ENCODE measurements around the gene PIP5KL1.
A peak's percentile ranks its signal among the peaks of the same experiment; 100 is the strongest.
"Not testable (repeated sequence)": the region's sequence is repeated elsewhere in the genome, so short reads cannot be mapped to it uniquely, and the experiment has no call there.

The PIP5KL1 gene

DNA sequence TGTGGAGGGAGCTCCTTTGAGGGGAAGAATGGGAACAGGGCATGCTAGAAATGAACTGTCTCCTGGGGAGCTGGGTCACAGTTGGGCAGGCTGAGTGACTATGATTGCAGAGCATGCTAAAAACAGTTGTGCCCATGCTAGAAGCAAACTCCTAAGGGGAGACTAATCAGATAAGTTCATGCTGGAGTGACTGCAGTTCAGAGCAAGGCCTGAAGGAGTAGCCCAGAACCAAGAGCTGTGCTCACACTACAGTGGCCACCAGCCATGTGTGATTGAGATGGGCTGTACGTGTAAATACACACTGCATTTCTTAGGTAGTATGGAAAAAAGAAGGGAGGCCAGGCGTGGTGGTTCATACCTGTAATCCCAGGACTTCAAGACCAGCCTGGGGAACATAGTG, 42.8 kb downstream of the PIP5KL1 start:
- H3K4me1 Mint-ChIP-seq (ENCODE audit: low read depth) = peaks cover 5% of the 10 kb centered on the region
- no peaks in the 10 kb centered on the region for H3K9me3 Mint-ChIP-seq
- no peaks in the 10 kb centered on the region for H3K27me3 Mint-ChIP-seq
- H3K36me3 Mint-ChIP-seq (ENCODE audit: low read depth) = peaks cover 57% of the 10 kb centered on the region
- H3K27ac Mint-ChIP-seq = no peak overlapping the region
- no peak overlapping the region for H3K4me3 Mint-ChIP-seq

DNA sequence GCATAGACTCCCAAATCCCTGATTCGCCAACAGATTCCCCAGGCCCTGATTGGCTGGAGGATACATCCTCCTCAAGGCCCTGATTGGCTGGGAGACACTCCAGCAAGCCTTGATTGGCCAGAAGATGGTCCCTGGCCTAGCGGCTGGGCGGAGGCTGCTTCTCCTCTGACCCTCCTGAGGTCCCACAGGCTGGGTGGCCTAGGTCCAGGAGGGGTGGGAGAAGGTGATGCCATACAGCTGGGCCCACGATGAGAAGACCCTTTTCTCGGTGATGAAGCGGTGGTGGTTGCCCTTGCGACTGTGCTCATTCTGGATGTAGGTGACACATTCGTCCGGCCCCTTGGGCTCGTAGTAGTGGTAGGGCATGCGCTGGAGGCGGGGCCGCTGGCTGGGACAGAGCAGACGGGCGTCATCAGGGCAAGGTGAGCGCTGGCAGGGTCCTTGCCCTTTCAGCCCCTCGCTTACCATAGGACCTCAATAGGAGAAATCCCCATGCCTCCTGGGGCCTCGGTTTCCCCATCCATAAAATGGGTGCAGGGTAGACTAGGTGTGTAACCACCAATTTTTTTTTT, 44.1 kb downstream of the PIP5KL1 start:
- H3K27ac Mint-ChIP-seq = peak overlapping the region; percentile 52

DNA sequence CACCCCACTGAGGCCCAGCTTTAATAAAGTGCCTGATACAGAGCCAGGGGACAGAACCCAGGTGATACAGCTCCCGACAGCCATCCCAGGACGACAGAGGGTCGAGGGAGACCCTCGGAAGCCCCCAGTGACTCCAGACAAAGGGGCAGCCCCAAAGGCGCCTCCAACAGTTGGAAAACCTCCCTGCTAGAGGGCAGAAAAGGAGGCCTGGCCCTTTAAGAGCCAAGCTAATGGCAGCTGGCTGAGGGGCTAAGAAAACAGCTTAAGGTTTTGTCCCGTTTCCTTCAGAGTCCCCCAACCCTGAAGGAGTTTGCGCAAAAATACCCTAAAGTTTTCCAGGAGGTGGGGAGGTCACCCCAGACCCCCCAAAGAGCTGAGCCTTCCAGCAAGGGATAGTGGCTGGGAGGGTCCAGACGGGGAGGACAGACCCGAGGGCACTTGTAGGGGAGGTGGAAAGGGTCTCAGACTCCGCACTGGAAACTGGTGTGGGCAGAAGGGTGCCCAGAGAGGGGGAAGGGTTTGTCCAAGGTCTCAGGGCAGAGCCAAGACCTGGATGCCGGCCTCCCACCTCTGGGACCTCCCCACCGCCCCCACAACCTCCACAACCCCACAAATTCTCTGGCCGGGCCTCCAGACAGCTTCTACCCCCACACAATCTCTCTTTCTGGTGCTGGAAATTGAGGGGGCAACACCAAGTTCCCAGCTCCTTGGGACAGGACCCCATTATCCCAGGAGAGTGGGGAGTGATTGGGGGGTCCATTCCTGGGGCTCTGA, 44.9 kb downstream of the PIP5KL1 start:
- Mint-ChIP-seq H3K4me1 (ENCODE audit: low read depth) (peaks cover 5% of the 10 kb centered on the region), H3K9me3 (no peaks in the 10 kb centered on the region), H3K27ac (no peak overlapping the region), H3K4me3 (no peak overlapping the region), H3K27me3 (no peaks in the 10 kb centered on the region), H3K36me3 (ENCODE audit: low read depth) (peaks cover 43% of the 10 kb centered on the region)

More for the DNA sequence above, 44.1 kb downstream of the PIP5KL1 start:
- peaks cover 5% of the 10 kb centered on the region for H3K4me1 Mint-ChIP-seq (ENCODE audit: low read depth)
- no peaks in the 10 kb centered on the region for H3K9me3 Mint-ChIP-seq
- H3K27me3 Mint-ChIP-seq = no peaks in the 10 kb centered on the region
- H3K4me3 Mint-ChIP-seq = no peak overlapping the region
- peaks cover 50% of the 10 kb centered on the region for H3K36me3 Mint-ChIP-seq (ENCODE audit: low read depth)

DNA sequence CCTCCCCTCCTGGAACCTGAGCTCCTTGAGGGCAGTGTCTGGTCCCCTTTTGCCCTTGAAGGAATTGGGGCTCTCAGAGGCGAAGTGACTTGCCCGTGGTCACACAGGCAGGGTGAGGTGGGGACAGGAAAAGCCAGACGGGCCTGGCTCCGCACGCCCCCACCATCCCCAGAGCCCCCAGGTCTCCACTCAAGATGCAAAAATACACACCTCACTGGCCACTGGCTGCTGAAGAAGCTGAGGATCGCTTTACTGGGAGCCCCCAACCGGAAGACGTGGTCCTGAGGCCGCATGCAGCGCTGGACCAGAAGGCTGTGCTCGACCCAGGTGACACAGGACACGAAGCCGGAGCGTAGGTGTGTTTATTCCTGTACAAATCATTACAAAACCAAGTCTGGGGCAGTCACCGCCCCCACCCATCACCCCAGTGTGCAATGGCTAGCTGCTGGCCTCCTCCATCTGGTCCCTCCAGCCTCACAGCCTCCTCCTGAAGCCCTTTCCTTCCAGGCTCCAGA, 45.5 kb downstream of the PIP5KL1 start:
- Mint-ChIP-seq H3K27me3 (no peaks in the 10 kb centered on the region), H3K27ac (no peak overlapping the region), H3K36me3 (ENCODE audit: low read depth) (peaks cover 38% of the 10 kb centered on the region), H3K4me1 (ENCODE audit: low read depth) (peaks cover 5% of the 10 kb centered on the region), H3K9me3 (no peaks in the 10 kb centered on the region), H3K4me3 (no peak overlapping the region)

DNA sequence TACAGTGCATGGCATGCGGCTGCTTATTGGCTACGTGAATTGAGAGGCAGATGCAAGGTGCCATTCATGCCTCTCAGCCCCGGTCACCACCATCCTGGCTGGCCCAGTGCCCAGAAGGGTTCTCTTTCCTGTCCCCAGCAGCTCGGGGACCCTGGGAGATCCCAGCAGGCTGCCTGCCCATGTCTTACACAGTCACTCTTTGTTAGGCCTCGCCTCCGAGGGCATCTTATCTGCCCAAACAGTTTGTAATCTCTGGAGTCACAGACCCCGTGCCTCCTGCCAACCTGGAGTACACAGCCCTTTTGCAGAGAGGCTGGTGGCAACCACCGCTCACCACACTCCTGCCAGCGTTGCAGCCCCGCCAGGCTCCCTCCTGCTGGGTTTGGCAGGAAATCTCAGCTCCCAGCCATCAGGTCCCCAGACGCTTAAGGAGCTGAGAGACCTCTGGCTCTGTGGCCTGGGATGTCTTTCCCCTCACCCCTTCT, 46.1 kb downstream of the PIP5KL1 start:
- peaks cover 5% of the 10 kb centered on the region for H3K4me1 Mint-ChIP-seq (ENCODE audit: low read depth)
- H3K9me3 Mint-ChIP-seq = no peaks in the 10 kb centered on the region
- H3K27me3 Mint-ChIP-seq = no peaks in the 10 kb centered on the region
- H3K36me3 Mint-ChIP-seq (ENCODE audit: low read depth) = peaks cover 36% of the 10 kb centered on the region
- no peak overlapping the region for H3K27ac Mint-ChIP-seq
- H3K4me3 Mint-ChIP-seq = no peak overlapping the region

DNA sequence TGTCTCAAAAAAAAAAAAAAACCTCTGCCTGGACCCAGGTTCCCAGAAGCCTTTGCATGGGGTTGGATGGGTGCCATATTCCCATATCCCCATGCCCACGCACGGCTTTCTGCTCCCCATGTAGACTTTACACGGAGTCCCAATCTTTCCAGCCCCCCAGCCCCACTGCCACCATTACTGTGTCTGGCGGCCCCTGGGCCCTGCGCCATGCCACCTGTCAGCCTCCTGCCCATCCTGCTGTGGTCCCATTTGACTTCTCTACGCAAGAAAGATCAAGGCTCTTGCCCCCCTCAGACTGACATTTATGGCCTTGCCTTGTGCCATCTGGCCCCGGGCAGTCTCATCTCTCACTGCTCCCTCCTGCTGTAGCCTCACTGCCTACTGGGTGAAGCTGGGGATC, 46.6 kb downstream of the PIP5KL1 start:
- no peaks in the 10 kb centered on the region for H3K27me3 Mint-ChIP-seq
- H3K4me3 Mint-ChIP-seq = no peak overlapping the region
- peaks cover 7% of the 10 kb centered on the region for H3K4me1 Mint-ChIP-seq (ENCODE audit: low read depth)
- peaks cover 36% of the 10 kb centered on the region for H3K36me3 Mint-ChIP-seq (ENCODE audit: low read depth)
- no peak overlapping the region for H3K27ac Mint-ChIP-seq
- no peaks in the 10 kb centered on the region for H3K9me3 Mint-ChIP-seq

DNA sequence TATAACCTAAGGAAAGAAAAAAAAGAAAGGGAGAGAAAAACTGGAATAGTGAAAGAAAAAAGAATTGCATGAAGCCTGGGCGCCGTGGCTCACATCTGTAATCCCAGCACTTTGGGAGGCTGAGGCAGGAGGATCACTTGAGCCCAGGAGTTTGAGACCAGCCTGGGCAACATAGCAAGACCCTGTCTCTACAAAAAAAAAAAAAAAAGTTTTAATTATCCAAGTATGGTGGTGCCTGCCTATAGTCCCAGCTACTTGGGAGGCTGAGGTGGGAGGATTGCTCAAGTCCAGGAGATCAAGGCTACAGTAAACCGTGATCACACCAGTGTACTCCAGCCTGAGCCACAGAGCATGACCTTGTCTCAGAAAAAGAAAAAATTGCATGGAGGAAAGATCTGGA, 48.9 kb downstream of the PIP5KL1 start:
- Mint-ChIP-seq H3K4me1 (ENCODE audit: low read depth) (peaks cover 13% of the 10 kb centered on the region), H3K36me3 (ENCODE audit: low read depth) (peaks cover 23% of the 10 kb centered on the region), H3K27ac (peak overlapping the region; percentile 21)
- H3K27me3 Mint-ChIP-seq, H3K4me3 Mint-ChIP-seq, H3K9me3 Mint-ChIP-seq: not testable (repeated sequence)

DNA sequence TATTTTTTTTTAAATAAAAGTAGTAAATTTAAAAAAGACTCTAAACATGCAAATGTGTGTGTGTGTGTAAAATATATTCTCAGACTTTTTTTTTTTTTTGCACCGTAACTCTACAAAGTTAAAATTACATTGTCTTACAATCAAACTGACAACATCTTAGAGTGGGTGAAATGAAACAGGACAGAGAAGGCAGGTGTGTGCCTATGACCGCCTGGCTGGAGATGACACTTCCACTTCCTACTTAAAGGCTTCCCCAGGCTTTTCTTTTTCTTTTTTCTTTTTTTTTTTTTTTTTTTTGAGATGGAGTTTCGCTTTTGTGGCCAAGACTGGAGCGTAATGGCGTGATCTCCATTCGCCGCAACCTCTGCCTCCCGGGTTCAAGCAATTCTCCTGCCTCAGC, 50.4 kb downstream of the PIP5KL1 start:
- peaks cover 17% of the 10 kb centered on the region for H3K36me3 Mint-ChIP-seq (ENCODE audit: low read depth)
- H3K4me1 Mint-ChIP-seq (ENCODE audit: low read depth) = peaks cover 13% of the 10 kb centered on the region
- no peaks in the 10 kb centered on the region for H3K27me3 Mint-ChIP-seq
- H3K27ac Mint-ChIP-seq = no peak overlapping the region
- H3K4me3 Mint-ChIP-seq = no peak overlapping the region
- H3K9me3 Mint-ChIP-seq = no peaks in the 10 kb centered on the region

DNA sequence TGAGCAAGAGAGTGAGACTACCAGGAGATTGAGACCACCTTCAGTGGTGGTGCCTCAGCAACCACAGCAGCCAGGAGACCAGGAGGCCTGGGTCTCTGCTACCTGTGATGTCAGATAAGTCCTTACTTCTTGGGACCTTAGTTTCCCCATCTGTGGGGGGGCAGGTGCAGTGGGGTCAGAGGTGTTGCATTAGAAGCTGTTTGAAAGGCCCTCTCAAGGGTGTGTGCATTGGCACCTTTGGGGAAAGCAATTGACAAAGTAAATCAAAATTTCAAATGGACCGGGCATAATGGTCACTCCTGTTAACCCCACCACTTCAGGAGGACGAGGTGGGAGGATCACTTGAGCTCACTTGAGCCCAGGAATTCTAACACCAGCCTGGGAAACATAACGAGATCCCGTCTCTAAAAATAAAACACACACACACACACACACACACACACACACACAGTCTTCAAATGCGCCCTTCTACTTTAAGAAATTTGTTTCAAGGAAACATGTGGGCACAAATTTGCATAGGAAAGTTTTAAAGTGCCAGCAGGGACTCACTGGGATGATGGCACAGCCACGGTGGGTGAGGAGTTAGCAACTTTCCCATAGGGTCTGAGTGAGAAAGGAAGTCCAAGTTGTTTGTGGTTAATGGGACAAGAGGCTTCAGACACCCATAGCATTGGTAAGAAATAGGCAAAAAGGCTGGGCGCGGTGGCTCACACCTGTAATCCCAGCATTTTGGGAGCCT, 51.8 kb downstream of the PIP5KL1 start:
- peaks cover 12% of the 10 kb centered on the region for H3K36me3 Mint-ChIP-seq (ENCODE audit: low read depth)
- peak overlapping the region; percentile 10 for H3K4me3 Mint-ChIP-seq
- H3K27me3 Mint-ChIP-seq = no peaks in the 10 kb centered on the region
- H3K27ac Mint-ChIP-seq = no peak overlapping the region
- H3K9me3 Mint-ChIP-seq = no peaks in the 10 kb centered on the region
- peaks cover 8% of the 10 kb centered on the region for H3K4me1 Mint-ChIP-seq (ENCODE audit: low read depth)

DNA sequence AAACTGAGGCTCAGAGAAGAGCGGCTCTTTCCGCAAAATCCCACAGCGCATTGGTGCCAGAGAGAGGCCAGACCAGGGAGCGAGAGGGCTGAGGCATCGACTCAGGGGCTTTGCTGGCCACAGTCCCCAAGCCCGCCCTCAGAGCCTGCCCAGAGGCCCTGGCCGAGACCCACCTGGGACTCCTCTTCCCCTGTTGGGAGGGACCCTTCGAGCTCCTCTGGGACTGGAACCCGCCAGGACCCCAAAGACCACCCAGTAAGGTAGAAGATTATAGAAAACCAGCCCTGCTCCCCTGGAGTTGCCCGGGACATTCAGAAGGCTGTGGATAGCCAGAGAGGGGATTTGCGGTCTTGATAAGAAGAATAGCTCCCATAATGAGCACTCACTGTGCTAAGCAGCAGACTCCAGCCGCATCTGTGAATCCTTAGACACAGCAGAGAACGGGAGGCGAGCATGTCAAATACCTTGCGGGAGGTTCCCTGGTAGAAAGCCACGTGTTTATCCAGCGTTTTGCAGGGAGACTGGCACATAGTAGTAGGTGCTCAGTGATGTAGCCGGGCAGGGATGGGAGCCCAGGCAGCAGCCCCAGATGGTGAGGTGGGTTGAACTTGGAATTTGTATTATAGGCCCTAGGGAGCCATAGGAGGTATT, 52.5 kb downstream of the PIP5KL1 start:
- H3K27me3 Mint-ChIP-seq = no peaks in the 10 kb centered on the region
- H3K9me3 Mint-ChIP-seq = no peaks in the 10 kb centered on the region
- peaks cover 12% of the 10 kb centered on the region for H3K36me3 Mint-ChIP-seq (ENCODE audit: low read depth)
- H3K4me3 Mint-ChIP-seq = peak overlapping the region; percentile 41
- no peak overlapping the region for H3K27ac Mint-ChIP-seq
- peaks cover 8% of the 10 kb centered on the region for H3K4me1 Mint-ChIP-seq (ENCODE audit: low read depth)

DNA sequence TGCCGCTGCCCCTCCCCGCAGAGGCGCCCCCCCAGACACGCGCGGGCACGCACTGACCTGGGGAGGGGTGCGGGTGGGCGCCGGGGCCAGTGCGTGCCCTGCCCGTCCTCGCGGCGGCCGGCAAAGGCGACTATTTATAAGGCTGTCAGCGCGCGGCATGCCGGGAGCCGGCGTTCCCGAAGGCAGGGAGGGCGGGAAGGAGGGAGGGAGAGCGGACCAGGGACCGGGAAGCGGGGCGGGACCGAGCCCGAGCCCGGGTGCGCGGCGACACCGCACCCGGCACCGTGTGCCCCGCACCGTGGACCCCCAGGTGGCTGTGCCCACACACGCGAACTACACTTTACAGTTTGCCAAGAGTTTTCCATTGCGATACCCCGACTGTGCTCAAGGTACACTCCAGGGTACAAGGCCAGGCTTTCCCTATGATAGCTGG, 53.0 kb downstream of the PIP5KL1 start, which contains the start of gene AK1:
Gene AK1, minus strand, starts transcription at position 110 of the 433 bp plus-strand sequence. CDS start 3,058 bp downstream, outside the sequence.
- Mint-ChIP-seq H3K4me3 (peak within 1 kb of the TSS; percentile 41), H3K27ac (no peak within 1 kb of the TSS), H3K36me3 (ENCODE audit: low read depth) (peaks cover 8% of the 10 kb centered on the region), H3K27me3 (no peaks in the 10 kb centered on the region), H3K9me3 (no peaks in the 10 kb centered on the region), H3K4me1 (ENCODE audit: low read depth) (peaks cover 8% of the 10 kb centered on the region)

DNA sequence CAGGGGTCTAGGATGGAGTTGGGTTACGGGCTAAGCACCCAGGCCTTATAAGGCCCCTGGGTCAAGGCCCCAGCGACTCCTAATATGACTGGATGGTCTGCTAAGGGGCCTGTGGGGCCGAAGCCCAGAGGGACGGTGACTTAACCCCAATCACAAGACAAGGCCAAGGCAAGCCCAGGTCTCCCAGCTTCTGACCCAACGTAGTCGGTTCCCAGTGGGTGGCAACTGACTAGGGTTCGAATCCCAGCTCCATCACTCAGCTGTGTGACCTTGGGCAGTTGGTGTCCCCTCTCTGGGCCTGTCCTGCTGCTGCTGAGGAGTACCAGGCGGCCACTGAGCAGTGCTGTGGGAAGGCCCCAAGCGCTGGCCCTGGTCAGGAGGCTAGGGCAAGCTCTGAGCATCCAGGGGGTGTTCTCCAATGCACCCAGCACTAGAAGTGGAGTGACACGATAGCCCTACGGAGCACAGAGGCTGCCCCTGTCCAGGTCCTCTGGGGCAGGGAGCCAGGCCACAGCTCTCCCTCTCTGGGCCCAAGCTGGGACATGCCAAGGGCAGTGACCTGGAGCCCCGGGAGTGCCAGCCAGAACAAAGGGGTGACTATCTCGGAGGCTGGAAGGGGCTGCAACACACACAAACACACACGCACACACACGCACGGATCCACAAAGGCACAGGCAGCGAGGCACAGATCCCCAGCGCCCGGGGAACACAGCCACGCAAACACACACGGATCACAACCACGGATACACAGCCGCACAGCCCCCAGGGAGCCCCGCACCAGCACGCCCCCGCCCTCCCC, 53.6 kb downstream of the PIP5KL1 start:
- H3K36me3 Mint-ChIP-seq (ENCODE audit: low read depth) = peaks cover 6% of the 10 kb centered on the region
- peak overlapping the region; percentile 32 for H3K4me3 Mint-ChIP-seq
- H3K9me3 Mint-ChIP-seq = no peaks in the 10 kb centered on the region
- H3K27ac Mint-ChIP-seq = no peak overlapping the region
- H3K27me3 Mint-ChIP-seq = no peaks in the 10 kb centered on the region
- H3K4me1 Mint-ChIP-seq (ENCODE audit: low read depth) = peaks cover 8% of the 10 kb centered on the region

DNA sequence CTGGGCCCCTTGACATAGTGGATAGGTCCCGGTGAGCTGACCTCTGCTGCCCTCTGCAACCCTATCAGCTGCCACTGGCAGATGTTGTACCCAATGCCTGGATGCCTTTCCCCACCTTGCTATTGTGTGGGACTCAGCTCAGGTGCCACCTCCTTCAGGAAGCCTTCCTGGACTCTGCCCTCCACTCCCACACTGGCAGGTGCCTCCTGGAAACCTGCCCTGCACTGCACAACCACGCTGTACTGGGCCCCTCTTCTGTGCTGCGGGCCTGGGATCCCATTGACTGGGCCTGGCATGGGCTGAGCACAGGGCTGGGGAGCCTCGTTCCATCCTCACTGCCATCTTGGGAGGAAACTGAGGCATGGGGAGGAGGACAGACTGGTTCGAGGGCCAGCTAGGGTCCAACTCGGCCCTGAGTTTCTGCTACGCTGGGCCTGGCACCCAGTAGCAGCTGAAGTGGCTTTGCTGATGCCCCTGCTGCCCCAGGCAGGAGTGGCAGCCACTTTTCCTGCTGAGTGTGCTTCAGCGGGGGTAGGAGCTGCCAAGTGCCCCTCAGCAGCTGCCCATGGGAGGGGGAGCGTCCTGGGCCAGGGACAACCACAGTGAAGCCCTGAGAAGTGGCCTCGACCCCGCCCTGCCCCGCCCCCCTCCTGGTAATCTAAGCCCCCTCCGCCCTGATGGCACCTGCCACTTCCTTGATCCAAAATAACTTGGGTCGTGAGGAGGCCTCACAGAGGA, 54.4 kb downstream of the PIP5KL1 start:
- Mint-ChIP-seq H3K36me3 (ENCODE audit: low read depth) (peaks cover 6% of the 10 kb centered on the region), H3K4me3 (no peak overlapping the region), H3K4me1 (ENCODE audit: low read depth) (peaks cover 8% of the 10 kb centered on the region), H3K27ac (no peak overlapping the region), H3K27me3 (no peaks in the 10 kb centered on the region), H3K9me3 (no peaks in the 10 kb centered on the region)

Measured in stimulated activated naive CD8-positive, alpha-beta T cell treated with anti-CD3 and anti-CD28 coated beads, Interleukin-15, Interleukin-2, amounts not matched to agents 100 ng/mL and 50 ng/mL, for 24 hours (primary cell).